ENCODE results near the gene PDAP1.

DNA sequence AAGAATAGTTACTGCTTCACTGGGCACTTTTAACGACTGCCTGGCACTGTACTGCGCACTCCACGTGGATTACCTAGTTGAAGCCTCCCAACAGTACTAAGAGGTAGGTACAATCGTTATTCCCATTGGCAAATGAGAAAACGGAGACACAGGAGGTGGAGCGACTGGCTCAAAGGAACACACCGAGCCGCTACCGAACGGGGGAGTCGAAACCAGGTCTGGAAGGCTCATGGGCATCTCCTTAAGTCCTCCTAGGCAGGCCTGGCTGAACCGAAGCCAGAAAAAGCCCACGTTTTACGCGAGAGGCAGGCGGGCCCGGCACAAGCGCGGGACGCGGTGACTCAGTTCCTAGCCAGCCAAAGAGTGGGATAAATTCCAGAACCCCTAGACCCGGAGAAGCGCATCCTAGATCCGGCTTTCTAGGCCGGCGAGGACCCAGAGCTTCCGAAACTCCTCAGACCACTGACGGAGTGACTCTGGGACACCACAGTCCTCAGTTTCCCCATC, 472 bp downstream of the PDAP1 start:
- no peak for TF ChIP-seq POLR2A (IDR thresholded peaks at IDR 0.05)
- TF ChIP-seq, protein P1, sequence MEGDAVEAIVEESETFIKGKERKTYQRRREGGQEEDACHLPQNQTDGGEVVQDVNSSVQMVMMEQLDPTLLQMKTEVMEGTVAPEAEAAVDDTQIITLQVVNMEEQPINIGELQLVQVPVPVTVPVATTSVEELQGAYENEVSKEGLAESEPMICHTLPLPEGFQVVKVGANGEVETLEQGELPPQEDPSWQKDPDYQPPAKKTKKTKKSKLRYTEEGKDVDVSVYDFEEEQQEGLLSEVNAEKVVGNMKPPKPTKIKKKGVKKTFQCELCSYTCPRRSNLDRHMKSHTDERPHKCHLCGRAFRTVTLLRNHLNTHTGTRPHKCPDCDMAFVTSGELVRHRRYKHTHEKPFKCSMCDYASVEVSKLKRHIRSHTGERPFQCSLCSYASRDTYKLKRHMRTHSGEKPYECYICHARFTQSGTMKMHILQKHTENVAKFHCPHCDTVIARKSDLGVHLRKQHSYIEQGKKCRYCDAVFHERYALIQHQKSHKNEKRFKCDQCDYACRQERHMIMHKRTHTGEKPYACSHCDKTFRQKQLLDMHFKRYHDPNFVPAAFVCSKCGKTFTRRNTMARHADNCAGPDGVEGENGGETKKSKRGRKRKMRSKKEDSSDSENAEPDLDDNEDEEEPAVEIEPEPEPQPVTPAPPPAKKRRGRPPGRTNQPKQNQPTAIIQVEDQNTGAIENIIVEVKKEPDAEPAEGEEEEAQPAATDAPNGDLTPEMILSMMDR (IDR thresholded peaks at IDR 0.05), result no peak

Measured in lower leg skin (tissue), 3 donors.